T-helper 17 cell (primary cell): ENCODE results near the gene SELENOK. TPM values are rescaled to one million over a fixed set of nuclear protein-coding genes. Genes with fewer than 3 reads are reported as not detected.
"Not testable (repeated sequence)": the region's sequence is repeated elsewhere in the genome, so short reads cannot be mapped to it uniquely, and the experiment has no call there.

ENCODE experiments used
- ATAC-seq: fragments of 150-1000 bp; cut with Tn5 transposase; 2 replicates; pipeline ENCODE4 v1.10.0; 2021; ENCODE audit warnings: mild to moderate bottlenecking, moderate library complexity
- DNase-seq, 3 donors: peaks; one replicate each; pipeline versions ENCODE4 v3.0.0 to v3.0.0-alpha.2; 2020 to 2021
- H3K9me3 ChIP-seq: one replicate; pipeline ENCODE4 v1.7.0; 2013; ENCODE audit warnings: low read length, mild to moderate bottlenecking; ENCODE audit not compliant: control insufficient read depth, poor library complexity, severe bottlenecking
- H3K27ac Mint-ChIP-seq: one replicate; pipeline ENCODE4 v1.8.0; 2022; ENCODE audit warnings: mild to moderate bottlenecking, moderate library complexity, mixed read lengths
- H3K27me3 Mint-ChIP-seq: one replicate; pipeline ENCODE4 v1.8.0; 2022; ENCODE audit warnings: mixed read lengths
- H3K36me3 Mint-ChIP-seq: one replicate; pipeline ENCODE4 v1.8.0; 2022; ENCODE audit warnings: low read depth, mixed read lengths
- H3K4me1 Mint-ChIP-seq: one replicate; pipeline ENCODE4 v1.8.0; 2022; ENCODE audit warnings: mild to moderate bottlenecking, mixed read lengths
- H3K4me3 Mint-ChIP-seq: one replicate; pipeline ENCODE4 v1.8.0; 2022; ENCODE audit warnings: mild to moderate bottlenecking, moderate library complexity, mixed read lengths
- total RNA-seq, 4 donors: library from RNA in 2 of 4; stranded (reverse) in 2 of 4; gene quantifications; one replicate each; pipeline ENCODE4 v1.2.3 and lab custom pipeline; 2022 to 2026

SELENOK gene
- 100 to 1,000 TPM; 114 to 121 TPM for total RNA-seq
- total RNA-seq (lab: John Stamatoyannopoulos, UW), result 64.4 to 112 reads per million in 2 donors

DNA sequence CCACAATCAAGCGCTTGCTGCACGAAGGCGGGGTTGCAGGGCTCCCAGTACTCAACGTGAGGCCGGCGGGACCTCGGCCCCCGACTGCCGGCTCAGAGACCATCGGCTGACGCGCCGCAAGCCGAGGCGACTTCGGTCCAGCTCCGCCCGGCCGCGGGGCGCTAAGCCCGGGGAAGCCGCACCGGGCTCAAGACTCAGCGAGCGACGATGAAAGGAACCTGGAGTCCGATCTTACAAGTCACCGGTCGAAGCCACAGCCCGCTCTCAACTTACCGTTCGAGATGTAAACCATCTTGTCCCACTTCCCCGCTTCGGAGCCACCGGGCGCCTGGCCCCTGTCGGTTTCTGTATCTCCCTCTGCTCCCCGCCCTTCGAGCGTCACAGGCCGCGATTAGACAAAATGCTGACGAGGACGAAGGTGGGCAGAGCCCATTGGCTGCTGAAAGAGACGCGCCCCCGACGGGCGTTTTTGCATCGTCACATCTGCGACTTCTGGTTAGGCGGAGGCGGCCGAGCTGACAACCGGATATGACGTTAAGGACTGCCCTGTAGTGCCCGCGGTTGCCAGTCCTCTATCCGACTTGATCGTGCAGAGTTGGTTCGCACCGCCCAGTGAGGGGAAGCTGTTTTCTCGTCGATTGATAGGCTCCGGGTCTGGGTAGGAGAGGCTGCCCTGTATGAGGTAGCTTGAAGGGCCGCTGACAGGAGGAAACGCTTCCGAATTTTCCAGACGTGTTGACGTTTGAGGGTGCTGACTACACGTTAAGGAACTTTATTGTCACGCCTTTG is at the start of gene SELENOK:
Gene SELENOK, minus strand, starts transcription at position 363 of the 789 bp plus-strand sequence.
- Mint-ChIP-seq H3K4me3 (peak within 1 kb of the TSS; percentile 96), H3K36me3 (peaks cover 6% of the 10 kb centered on the region)
- peak; percentile 95 for ATAC-seq

DNA sequence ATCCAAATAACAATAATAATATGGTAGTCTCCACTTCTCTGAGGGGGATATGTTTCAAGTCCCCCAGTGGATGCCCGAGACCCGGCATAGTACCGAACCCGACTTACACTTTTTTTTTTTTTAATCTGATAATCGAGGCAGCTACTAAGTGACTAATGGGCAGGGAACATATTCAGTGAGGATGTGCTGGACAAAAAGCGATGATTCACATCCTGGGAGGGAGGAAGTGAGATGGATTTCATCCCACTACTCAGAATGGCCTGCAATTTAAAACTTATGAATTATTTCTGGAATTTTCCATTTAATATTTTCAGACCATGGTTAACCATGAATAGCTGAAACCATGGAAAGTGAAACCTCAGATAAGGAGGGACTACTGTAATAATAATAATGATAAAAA is 49.5 kb upstream of the SELENOK start:
- Mint-ChIP-seq H3K36me3 (no peaks in the 10 kb centered on the region), H3K27me3 (peaks cover 59% of the 10 kb centered on the region), H3K4me3 (no peak overlapping the region), H3K4me1 (no peaks in the 10 kb centered on the region), H3K27ac (no peak overlapping the region)
- ATAC-seq (no peak), DNase-seq (no peak)
- H3K9me3 ChIP-seq, result peaks cover 6% of the 10 kb centered on the region

More for the DNA sequence above, at the start of gene SELENOK:
- H3K9me3 ChIP-seq, result no peaks in the 10 kb centered on the region
- Mint-ChIP-seq H3K4me1 (peaks cover 36% of the 10 kb centered on the region), H3K27me3 (peaks cover 10% of the 10 kb centered on the region), H3K27ac (peak within 1 kb of the TSS; percentile 98)
- DNase-seq, result peak; percentile 87 to 94 (median 93)

DNA sequence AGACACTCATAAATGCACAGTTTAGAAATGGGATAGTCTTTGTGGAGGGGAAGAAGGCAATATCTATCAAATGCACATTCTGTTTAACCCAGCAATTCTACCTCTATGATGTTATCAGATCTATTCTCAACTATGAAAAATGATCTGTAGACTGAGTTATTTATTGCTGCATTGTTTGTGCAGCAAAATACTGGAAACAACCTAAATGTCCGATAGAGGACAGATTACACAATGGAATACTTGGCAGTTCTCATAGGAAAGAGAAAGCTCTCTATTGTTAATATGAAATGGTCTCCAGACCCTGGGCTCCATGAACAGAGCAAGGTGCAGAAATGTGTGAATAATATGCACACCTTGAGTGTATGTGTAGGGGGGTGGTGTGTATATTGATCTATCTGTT is 49.0 kb upstream of the SELENOK start:
- Mint-ChIP-seq H3K27me3 (peaks cover 59% of the 10 kb centered on the region), H3K4me1 (no peaks in the 10 kb centered on the region), H3K4me3 (no peak overlapping the region), H3K27ac (no peak overlapping the region), H3K36me3 (no peaks in the 10 kb centered on the region)
- peaks cover under 1% of the 10 kb centered on the region for H3K9me3 ChIP-seq
- ATAC-seq, result no peak
- no peak for DNase-seq

DNA sequence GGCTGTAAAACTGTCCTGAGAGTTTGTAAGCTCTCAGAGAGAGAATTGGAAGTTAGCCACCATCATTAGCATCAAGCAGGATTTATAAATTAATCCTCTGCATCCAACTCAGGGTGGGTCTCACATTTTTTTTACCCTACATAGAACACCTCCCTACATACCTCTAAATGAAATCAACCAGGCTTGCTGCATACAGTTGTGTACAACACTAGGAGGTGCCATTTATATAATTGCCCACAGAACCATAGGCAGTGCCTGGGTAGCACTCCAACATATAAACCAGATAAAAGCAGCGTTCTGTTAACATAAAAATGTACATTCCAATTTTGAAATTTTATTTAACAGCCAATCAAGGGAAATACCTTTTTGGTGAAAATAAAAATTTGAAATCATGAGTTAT is 48.2 kb upstream of the SELENOK start:
- DNase-seq (no peak), ATAC-seq (no peak)
- Mint-ChIP-seq H3K36me3 (no peaks in the 10 kb centered on the region), H3K27me3 (peaks cover 62% of the 10 kb centered on the region), H3K4me3 (no peak overlapping the region), H3K4me1 (no peaks in the 10 kb centered on the region), H3K27ac (no peak overlapping the region)
- H3K9me3 ChIP-seq, result no peaks in the 10 kb centered on the region

DNA sequence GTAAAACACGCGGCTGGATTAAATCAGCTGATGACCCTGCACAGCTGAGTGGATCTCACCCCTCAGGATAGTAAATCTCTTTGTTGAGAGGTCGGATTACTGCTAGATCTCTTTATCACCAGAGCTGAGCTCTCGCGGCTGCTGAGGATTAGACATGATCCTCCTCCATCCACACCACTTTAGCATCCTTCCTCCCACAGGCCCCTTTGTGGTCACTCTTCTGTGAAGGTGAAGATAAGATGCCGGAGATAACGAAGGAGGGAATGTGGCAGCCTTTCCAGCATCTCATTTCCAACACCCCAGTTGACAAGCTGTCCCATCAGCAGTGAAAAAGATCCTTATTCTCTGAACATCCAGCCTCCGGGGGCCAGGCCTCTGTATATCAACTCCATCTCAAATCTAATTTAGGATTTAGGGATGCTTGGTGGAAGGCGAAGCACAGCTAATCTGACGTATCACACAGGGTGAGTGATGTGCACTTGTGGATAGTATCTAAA is 47.5 kb upstream of the SELENOK start:
- Mint-ChIP-seq H3K36me3 (no peaks in the 10 kb centered on the region), H3K27ac (no peak overlapping the region), H3K4me3 (no peak overlapping the region), H3K27me3 (peaks cover 68% of the 10 kb centered on the region), H3K4me1 (no peaks in the 10 kb centered on the region)
- no peaks in the 10 kb centered on the region for H3K9me3 ChIP-seq
- no peak for ATAC-seq
- DNase-seq, result no peak

DNA sequence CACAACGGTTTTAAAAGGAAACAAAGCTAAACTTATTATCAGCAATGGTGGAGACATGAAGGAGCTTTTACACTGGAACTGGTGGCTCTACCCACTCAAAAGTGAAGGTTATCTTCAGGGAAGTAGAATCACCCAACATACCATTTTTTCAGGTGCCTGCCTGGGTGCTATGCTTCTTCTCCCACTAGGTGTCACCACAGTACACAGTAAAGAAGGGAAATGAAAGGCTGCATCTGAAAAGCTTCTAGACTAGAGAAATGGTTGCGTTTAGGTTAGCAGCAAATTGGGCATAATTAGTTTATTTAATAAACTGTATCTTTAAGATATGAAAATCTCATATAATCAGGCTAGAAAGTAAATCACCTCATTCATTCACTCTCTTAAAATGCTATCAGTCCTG is 47.0 kb upstream of the SELENOK start:
- Mint-ChIP-seq H3K4me1 (no peaks in the 10 kb centered on the region), H3K36me3 (no peaks in the 10 kb centered on the region), H3K27ac (no peak overlapping the region), H3K4me3 (no peak overlapping the region), H3K27me3 (peaks cover 68% of the 10 kb centered on the region)
- DNase-seq (peak in 1 of 3 donors; percentile 10), ATAC-seq (peak; percentile 67)
- no peaks in the 10 kb centered on the region for H3K9me3 ChIP-seq

DNA sequence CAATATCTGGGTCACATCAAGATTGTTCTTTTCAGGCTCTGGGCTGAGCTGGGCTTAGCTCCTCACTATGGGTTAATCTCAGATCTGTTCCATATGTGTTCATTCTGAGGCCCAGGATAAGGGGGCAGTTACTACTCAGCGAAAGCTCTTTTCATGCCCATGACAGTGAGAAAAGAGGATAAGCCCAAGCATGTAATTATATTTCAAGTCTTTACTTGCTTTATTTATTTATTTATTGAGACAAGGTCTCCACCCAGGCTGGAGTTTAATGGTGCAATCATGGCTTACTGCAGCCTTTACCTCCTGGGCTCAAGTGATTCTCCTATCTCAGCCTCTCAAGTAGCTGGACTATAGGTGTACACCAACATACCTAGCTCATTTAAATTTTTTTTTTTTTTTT is 44.7 kb upstream of the SELENOK start:
- no peaks in the 10 kb centered on the region for H3K36me3 Mint-ChIP-seq
- peaks cover 61% of the 10 kb centered on the region for H3K27me3 Mint-ChIP-seq

DNA sequence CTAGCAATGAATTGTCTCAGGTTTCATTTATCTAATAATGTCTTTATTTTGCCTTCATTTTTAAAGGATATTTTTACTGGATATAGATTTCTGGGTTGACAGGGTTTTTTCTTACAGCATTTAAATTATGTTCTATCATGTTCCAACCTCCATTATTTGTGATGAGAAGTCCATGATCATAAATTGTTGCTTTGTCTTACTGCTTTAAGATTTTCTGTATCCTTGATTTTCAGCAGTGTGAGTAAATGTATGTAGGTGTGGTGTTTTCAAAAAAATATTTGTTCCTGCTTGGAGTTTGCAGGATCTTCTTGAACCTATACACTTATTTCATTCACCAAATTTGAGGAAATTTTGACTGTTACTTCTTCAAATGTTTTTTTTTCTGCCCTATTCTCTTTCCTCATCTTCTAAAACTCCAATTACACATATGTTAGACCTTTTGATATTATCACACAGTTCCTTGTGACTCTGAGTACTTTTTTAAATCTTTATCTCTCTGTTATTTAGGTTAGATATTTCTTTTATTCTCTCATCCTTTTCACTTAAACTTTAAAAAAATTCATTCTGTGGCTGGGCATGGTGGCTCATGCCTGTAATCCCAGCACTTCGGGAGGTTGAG is 43.7 kb upstream of the SELENOK start:
- H3K4me3 Mint-ChIP-seq, result no peak overlapping the region
- ATAC-seq (no peak), DNase-seq (no peak)
- no peaks in the 10 kb centered on the region for H3K36me3 Mint-ChIP-seq
- H3K27ac Mint-ChIP-seq, result no peak overlapping the region
- H3K9me3 ChIP-seq, result no peaks in the 10 kb centered on the region
- H3K27me3 Mint-ChIP-seq, result peaks cover 58% of the 10 kb centered on the region
- H3K4me1 Mint-ChIP-seq, result no peaks in the 10 kb centered on the region

More for the DNA sequence above, 44.7 kb upstream of the SELENOK start:
- H3K9me3 ChIP-seq, result no peaks in the 10 kb centered on the region
- no peaks in the 10 kb centered on the region for H3K4me1 Mint-ChIP-seq
- no peak overlapping the region for H3K4me3 Mint-ChIP-seq
- no peak overlapping the region for H3K27ac Mint-ChIP-seq
- no peak for DNase-seq
- no peak for ATAC-seq

DNA sequence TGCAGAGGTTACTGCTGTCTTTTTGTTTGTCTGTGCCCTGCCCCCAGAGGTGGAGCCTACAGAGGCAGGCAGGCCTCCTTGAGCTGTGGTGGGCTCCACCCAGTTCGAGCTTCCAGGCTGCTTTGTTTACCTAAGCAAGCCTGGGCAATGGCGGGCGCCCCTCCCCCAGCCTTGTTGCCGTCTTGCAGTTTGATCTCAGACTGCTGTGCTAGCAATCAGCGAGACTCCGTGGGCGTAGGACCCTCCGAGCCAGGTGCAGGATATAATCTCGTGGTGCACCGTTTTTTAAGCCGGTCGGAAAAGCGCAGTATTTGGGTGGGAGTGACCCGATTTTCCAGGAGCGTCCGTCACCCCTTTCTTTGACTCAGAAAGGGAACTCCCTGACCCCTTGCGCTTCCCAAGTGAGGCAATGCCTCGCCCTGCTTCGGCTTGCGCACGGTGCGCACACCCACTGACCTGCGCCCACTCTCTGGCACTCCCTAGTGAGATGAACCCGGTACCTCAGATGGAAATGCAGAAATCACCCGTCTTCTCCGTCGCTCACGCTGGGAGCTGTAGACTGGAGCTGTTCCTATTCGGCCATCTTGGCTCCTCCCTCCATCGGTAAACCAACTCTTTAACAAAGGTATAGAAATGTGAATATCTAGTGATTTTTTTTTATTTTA is 35.7 kb upstream of the SELENOK start:
- H3K4me3 Mint-ChIP-seq, H3K36me3 Mint-ChIP-seq, H3K9me3 ChIP-seq, ATAC-seq, DNase-seq, H3K4me1 Mint-ChIP-seq, H3K27ac Mint-ChIP-seq: not testable (repeated sequence)
- peaks cover 23% of the 10 kb centered on the region for H3K27me3 Mint-ChIP-seq

DNA sequence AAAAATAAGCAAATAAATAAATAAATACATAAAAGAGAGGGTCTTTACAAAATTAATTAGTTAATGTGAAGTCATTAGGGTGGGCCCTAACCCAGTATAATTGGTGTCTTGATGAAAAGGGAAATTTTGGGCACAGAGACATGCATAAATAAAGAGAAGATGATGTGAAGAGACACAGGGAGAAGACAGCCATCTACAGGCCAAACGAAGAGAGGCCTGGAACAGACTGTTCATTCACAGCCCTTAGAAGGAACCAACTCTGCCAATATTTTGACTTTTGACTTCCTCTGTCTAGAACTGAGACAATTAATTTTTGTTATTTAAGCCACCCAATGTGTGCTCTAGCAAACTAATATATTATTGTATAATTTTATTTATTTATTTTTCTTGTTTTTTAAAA is 29.6 kb upstream of the SELENOK start:
- ATAC-seq, result peak; percentile 50
- Mint-ChIP-seq H3K36me3 (peaks cover 4% of the 10 kb centered on the region), H3K4me3 (no peak overlapping the region)

DNA sequence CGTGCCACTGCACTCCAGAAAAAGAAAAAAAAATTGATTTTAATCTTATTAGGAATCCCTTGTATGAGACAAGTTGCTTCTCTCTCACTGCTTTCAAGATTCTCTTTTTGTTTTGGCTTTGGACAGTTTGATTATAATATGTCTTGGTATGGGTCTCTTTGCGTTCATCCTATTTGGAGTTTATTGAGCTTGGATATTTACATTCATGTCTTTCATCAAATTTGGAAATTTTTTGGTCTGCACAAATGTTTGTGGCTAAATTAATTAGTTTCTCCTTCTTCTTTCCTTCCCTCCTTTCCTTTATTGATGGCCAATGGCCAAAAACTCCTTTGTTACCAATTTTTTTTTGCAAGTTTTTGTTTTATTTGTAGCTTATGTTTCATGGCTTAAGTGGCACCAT is 28.1 kb upstream of the SELENOK start:
- no peak overlapping the region for H3K27ac Mint-ChIP-seq
- no peak for DNase-seq
- H3K4me3 Mint-ChIP-seq, result no peak overlapping the region

More for the DNA sequence above, 29.6 kb upstream of the SELENOK start:
- Mint-ChIP-seq H3K27me3 (peaks cover 37% of the 10 kb centered on the region), H3K4me1 (no peaks in the 10 kb centered on the region), H3K27ac (no peak overlapping the region)
- DNase-seq, result no peak
- no peaks in the 10 kb centered on the region for H3K9me3 ChIP-seq

DNA sequence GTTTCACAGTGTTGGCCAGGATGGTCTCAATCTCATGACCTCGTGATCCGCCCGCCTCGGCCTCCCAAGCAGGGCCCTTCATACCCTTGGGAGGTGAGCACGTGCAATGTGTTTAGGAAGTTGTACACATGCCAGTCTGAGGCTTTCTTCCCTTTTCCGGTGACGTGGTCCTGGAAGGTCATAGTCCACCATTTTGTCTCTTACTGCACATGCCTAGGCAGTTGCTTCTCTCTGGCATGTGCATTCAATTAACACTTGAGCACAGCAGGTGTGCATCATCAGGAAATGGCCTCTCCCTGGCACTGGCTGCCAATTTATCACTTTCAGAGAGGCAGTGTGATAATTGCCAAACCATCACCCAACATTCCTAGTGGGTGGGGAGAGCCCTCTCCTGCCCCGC is 21.7 kb upstream of the SELENOK start:
- DNase-seq, result no peak
- no peaks in the 10 kb centered on the region for H3K4me1 Mint-ChIP-seq
- H3K27me3 Mint-ChIP-seq, result peaks cover 58% of the 10 kb centered on the region
- no peaks in the 10 kb centered on the region for H3K36me3 Mint-ChIP-seq
- no peaks in the 10 kb centered on the region for H3K9me3 ChIP-seq
- no peak for ATAC-seq
- H3K27ac Mint-ChIP-seq, result no peak overlapping the region
- H3K4me3 Mint-ChIP-seq, result no peak overlapping the region

More for the DNA sequence above, 28.1 kb upstream of the SELENOK start:
- H3K36me3 Mint-ChIP-seq, result peaks cover 4% of the 10 kb centered on the region
- peaks cover 43% of the 10 kb centered on the region for H3K27me3 Mint-ChIP-seq
- ATAC-seq, result no peak
- H3K4me1 Mint-ChIP-seq, result no peaks in the 10 kb centered on the region
- H3K9me3 ChIP-seq, result no peaks in the 10 kb centered on the region

DNA sequence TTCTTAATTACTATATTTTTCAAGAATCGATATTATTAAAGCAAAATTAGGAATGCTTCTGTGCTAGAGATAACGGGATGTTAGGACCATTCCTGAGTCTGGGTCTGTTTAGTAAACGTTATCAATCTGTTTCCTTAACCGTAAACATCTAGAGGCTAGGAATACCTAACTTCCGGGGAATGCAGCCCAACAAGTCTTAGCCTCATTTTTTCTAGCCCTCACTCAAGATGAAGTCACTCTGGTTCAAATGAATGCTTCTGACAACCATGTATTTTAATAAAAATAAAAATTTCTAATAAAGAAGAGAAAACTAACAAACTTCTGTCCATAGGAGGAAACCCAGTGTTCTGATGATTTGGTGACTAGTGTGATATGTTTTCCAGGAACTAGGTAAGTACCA is 11.1 kb upstream of the SELENOK start:
- H3K27me3 Mint-ChIP-seq, result peaks cover 41% of the 10 kb centered on the region
- no peaks in the 10 kb centered on the region for H3K9me3 ChIP-seq
- no peak for ATAC-seq
- DNase-seq, result no peak
- no peaks in the 10 kb centered on the region for H3K4me1 Mint-ChIP-seq
- H3K4me3 Mint-ChIP-seq, result no peak overlapping the region
- no peak overlapping the region for H3K27ac Mint-ChIP-seq
- peaks cover 2% of the 10 kb centered on the region for H3K36me3 Mint-ChIP-seq
